Tibial artery (tissue), 4 donors: ENCODE results near the gene SPNS1.

Experiments used
- DNase-seq, 2 donors: peaks; one replicate each; pipeline ENCODE4 v3.0.0-alpha.2; 2019
- H3K27ac ChIP-seq, 2 donors: fragments of 200-600 bp; sonication (generic) in 1 of 2; 1 replicate in 1 of 2; 2 replicates in 1 of 2; pipeline ENCODE4 v1.5.1; 2018 to 2019; ENCODE audit warnings: mild to moderate bottlenecking in 1 of 2
- H3K27me3 ChIP-seq, 2 donors: fragments of 200-600 bp; sonication (generic) in 1 of 2; one replicate each; pipeline versions ENCODE4 v1.5.1 to v1.6.0; 2016 to 2019
- H3K36me3 ChIP-seq, 3 donors: fragments of 200-600 bp; sonication (generic) in 2 of 3; one replicate each; pipeline ENCODE4 v1.5.1; 2016 to 2019; ENCODE audit warnings: mild to moderate bottlenecking in 2 of 3
- H3K4me1 ChIP-seq, 4 donors: fragments of 200-600 bp; sonication (generic) in 2 of 4; 1 replicate in 3 of 4; 2 replicates in 1 of 4; pipeline ENCODE4 v1.5.1; 2016 to 2019
- H3K4me3 ChIP-seq, 2 donors: fragments of 200-600 bp; sonication (generic) in 1 of 2; 1 replicate in 1 of 2; 2 replicates in 1 of 2; pipeline ENCODE4 v1.5.1; 2018 to 2019; ENCODE audit warnings: mild to moderate bottlenecking in 2 of 2
- H3K9me3 ChIP-seq, 3 donors: fragments of 200-600 bp; sonication (generic) in 1 of 3; one replicate each; pipeline ENCODE4 v1.5.1; 2016 to 2019
- intact Hi-C: fragments of 100-400 bp; cut with DNase I; formaldehyde crosslinking; loops from one replicate; pipeline ENCODE4 v1.15.0; 2023; ENCODE audit warnings: low total_unique reads
- TF ChIP-seq, protein P1 (sequence below), 2 experiments: fragments of 200-600 bp in 1 of 2; fragments of 450-650 bp in 1 of 2; IDR thresholded peaks; one replicate each; pipeline ENCODE4 v1.5.1; 2017 to 2019; ENCODE audit warnings: antibody characterized with exemption in 2 of 2, mild to moderate bottlenecking in 1 of 2, moderate library complexity in 1 of 2

The SPNS1 gene

GRCh38 chr16:28983644-28984043 is 9.1 kb downstream of the SPNS1 start:
- H3K4me1 ChIP-seq: no peaks in the 10 kb centered on the region
- H3K27ac ChIP-seq: no peak overlapping the region
- no peaks in the 10 kb centered on the region for H3K27me3 ChIP-seq
- intact Hi-C loops: no loop called here
- H3K36me3 ChIP-seq: peaks cover 50 to 100% (median 88%) of the 10 kb centered on the region in 3 donors
- H3K4me3 ChIP-seq: no peak overlapping the region
- peaks cover 0 to 7% (median 6%) of the 10 kb centered on the region in 3 donors for H3K9me3 ChIP-seq
- no peak for DNase-seq
- TF ChIP-seq, protein P1, sequence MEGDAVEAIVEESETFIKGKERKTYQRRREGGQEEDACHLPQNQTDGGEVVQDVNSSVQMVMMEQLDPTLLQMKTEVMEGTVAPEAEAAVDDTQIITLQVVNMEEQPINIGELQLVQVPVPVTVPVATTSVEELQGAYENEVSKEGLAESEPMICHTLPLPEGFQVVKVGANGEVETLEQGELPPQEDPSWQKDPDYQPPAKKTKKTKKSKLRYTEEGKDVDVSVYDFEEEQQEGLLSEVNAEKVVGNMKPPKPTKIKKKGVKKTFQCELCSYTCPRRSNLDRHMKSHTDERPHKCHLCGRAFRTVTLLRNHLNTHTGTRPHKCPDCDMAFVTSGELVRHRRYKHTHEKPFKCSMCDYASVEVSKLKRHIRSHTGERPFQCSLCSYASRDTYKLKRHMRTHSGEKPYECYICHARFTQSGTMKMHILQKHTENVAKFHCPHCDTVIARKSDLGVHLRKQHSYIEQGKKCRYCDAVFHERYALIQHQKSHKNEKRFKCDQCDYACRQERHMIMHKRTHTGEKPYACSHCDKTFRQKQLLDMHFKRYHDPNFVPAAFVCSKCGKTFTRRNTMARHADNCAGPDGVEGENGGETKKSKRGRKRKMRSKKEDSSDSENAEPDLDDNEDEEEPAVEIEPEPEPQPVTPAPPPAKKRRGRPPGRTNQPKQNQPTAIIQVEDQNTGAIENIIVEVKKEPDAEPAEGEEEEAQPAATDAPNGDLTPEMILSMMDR (IDR thresholded peaks at IDR 0.05): no peak

GRCh38 chr16:28984091-28984490 is 9.5 kb downstream of the SPNS1 start:
- DNase-seq: no peak
- Histone ChIP-seq H3K4me1 (no peaks in the 10 kb centered on the region), H3K36me3 (peaks cover 50 to 100% (median 88%) of the 10 kb centered on the region in 3 donors), H3K9me3 (peaks cover 0 to 7% (median 6%) of the 10 kb centered on the region in 3 donors), H3K4me3 (no peak overlapping the region), H3K27ac (no peak overlapping the region), H3K27me3 (no peaks in the 10 kb centered on the region)
- intact Hi-C loops: no loop called here
- TF ChIP-seq, protein P1 (IDR thresholded peaks at IDR 0.05): no peak

- H3K27ac ChIP-seq: no peak within 1 kb of the TSS
These were observed 10.1 kb downstream of the SPNS1 start, which contains the start of gene LAT for GRCh38 chr16:28984619-28985135. Gene LAT, plus strand, starts transcription at chr16:28985052. Its CDS starts 366 bp downstream, at chr16:28985418.

DNA sequence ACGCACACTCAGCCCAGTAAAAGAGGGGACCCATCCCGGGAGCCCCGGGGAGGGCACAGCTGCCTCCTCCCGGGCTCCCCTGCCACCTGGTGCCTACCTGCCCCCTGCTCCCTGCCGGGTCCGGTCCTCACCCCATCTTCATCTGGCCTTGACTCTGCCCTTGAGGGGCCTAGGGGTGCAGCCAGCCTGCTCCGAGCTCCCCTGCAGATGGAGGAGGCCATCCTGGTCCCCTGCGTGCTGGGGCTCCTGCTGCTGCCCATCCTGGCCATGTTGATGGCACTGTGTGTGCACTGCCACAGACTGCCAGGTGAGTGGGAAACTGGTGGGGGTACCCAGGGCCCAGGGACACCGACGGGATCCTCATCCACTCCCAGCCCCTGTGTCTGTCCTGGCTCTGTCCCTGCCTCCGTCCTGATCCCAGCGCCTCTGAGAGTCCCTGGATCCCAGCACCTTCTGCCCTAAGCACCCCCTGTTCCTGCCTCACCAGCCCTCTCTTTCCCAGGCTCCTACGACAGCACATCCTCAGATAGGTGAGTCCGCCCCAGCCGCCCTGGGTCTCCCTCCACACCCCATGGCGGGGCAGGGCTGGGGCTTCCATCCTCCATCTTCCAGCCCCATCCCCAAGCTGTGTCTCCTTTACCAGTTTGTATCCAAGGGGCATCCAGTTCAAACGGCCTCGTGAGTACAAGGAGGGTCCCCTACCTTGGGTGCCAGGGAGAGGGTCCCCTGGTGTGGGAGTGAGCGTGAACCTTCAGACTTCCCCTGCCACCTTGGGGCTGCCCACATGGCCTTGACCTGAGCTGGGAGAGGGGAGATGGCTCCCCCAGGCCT is 10.8 kb downstream of the SPNS1 start:
- Histone ChIP-seq H3K27me3 (no peaks in the 10 kb centered on the region), H3K9me3 (peaks cover 0 to 7% (median 6%) of the 10 kb centered on the region in 3 donors), H3K27ac (no peak overlapping the region), H3K4me3 (no peak overlapping the region), H3K36me3 (peaks cover 52 to 100% (median 83%) of the 10 kb centered on the region in 3 donors), H3K4me1 (no peaks in the 10 kb centered on the region)
- TF ChIP-seq, protein P1 (IDR thresholded peaks at IDR 0.05): no peak
- no peak for DNase-seq
- intact Hi-C loops: no loop called here

More at GRCh38 chr16:28984619-28985135, 10.1 kb downstream of the SPNS1 start, which contains the start of gene LAT:
- TF ChIP-seq, protein P1 (IDR thresholded peaks at IDR 0.05): no peak
- H3K4me3 ChIP-seq: no peak within 1 kb of the TSS
- intact Hi-C loops: no loop called here
- no peaks in the 10 kb centered on the region for H3K4me1 ChIP-seq
- H3K27me3 ChIP-seq: no peaks in the 10 kb centered on the region
- peaks cover 52 to 100% (median 88%) of the 10 kb centered on the region in 3 donors for H3K36me3 ChIP-seq
- DNase-seq: no peak
- H3K9me3 ChIP-seq: peaks cover 0 to 7% (median 6%) of the 10 kb centered on the region in 3 donors

DNA sequence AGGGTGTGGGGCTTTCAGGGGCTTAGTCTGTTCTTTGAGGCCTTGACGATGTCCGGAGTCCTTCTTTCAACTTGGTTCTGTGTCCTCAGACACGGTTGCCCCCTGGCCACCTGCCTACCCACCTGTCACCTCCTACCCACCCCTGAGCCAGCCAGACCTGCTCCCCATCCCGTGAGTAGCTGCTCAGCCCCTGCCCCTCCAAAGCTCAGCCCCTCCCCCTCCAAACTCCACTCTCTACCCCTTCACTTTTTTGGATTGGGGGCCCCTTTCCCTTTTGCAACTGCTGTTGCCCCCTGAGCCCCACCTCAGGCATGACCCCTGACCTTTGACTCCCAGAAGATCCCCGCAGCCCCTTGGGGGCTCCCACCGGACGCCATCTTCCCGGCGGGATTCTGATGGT is 11.5 kb downstream of the SPNS1 start:
- Histone ChIP-seq H3K36me3 (peaks cover 47 to 98% (median 77%) of the 10 kb centered on the region in 3 donors), H3K27me3 (no peaks in the 10 kb centered on the region), H3K27ac (no peak overlapping the region), H3K4me3 (no peak overlapping the region), H3K4me1 (no peaks in the 10 kb centered on the region), H3K9me3 (peaks cover 0 to 7% (median 6%) of the 10 kb centered on the region in 3 donors)
- intact Hi-C loops: no loop called here
- TF ChIP-seq, protein P1 (IDR thresholded peaks at IDR 0.05): no peak
- no peak for DNase-seq
